Upper lobe of left lung (tissue), 4 donors: ENCODE data around the gene ACLY.

Experiments used
- EP300 ChIP-seq, 4 donors: sonication (generic); formaldehyde crosslinking; IDR thresholded peaks; one replicate each; pipeline ENCODE4 v1.5.1; 2017; ENCODE audit warnings: antibody characterized with exemption in 4 of 4, control low read depth in 2 of 4
- POLR2A ChIP-seq, 4 donors: fragments of 450-650 bp; IDR thresholded peaks; one replicate each; pipeline ENCODE4 v1.5.1; 2016 to 2017; ENCODE audit warnings: antibody characterized with exemption in 4 of 4, mild to moderate bottlenecking in 2 of 4
- POLR2AphosphoS5 ChIP-seq, 2 donors: sonication (generic); formaldehyde crosslinking; IDR thresholded peaks; one replicate each; pipeline ENCODE4 v1.5.1; 2017; ENCODE audit warnings: antibody characterized with exemption in 2 of 2
- TF ChIP-seq, protein P1 (sequence below), 6 experiments: fragments of 450-650 bp in 4 of 6; fragments of 200-600 bp in 2 of 6; sonication (generic) in 2 of 6; IDR thresholded peaks; one replicate each; pipeline ENCODE4 v1.5.1; 2016 to 2019; ENCODE audit warnings: antibody characterized with exemption in 6 of 6

DNA sequence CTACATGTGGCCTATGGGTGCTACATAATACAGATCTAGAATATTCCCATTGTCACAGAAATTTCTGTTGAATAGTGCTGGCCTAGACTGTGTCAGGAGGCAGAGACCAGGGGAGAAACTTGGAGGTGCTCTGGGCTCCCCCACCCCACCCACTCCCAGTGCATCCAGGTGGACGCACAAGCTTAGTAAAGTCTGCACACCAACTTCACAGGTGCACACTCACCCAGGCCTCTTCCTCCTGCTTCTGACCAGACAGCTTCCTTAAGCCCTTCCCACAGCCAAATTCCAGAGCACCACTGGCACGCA, 40.2 kb upstream of the ACLY start:
- TF ChIP-seq, protein P1, sequence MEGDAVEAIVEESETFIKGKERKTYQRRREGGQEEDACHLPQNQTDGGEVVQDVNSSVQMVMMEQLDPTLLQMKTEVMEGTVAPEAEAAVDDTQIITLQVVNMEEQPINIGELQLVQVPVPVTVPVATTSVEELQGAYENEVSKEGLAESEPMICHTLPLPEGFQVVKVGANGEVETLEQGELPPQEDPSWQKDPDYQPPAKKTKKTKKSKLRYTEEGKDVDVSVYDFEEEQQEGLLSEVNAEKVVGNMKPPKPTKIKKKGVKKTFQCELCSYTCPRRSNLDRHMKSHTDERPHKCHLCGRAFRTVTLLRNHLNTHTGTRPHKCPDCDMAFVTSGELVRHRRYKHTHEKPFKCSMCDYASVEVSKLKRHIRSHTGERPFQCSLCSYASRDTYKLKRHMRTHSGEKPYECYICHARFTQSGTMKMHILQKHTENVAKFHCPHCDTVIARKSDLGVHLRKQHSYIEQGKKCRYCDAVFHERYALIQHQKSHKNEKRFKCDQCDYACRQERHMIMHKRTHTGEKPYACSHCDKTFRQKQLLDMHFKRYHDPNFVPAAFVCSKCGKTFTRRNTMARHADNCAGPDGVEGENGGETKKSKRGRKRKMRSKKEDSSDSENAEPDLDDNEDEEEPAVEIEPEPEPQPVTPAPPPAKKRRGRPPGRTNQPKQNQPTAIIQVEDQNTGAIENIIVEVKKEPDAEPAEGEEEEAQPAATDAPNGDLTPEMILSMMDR (IDR thresholded peaks at IDR 0.05): no peak
- TF ChIP-seq POLR2A (IDR thresholded peaks at IDR 0.05) (no peak), POLR2AphosphoS5 (IDR thresholded peaks at IDR 0.05) (no peak), EP300 (IDR thresholded peaks at IDR 0.05) (no peak)
